SK-N-SH (cell line): ENCODE data around the gene ATRAID. TPM values are rescaled to one million over a fixed set of nuclear protein-coding genes. Genes with fewer than 3 reads are reported as not detected.

ENCODE experiments used
- CHD2 ChIP-seq: fragments of 150-350 bp; IDR thresholded peaks from 2 replicates; pipeline ENCODE4 v1.6.1; 2018; ENCODE audit warnings: low read length; ENCODE audit not compliant: partially characterized antibody
- CTCF ChIP-seq: fragments of 200-600 bp; sonication (generic); IDR thresholded peaks from 2 replicates; pipeline ENCODE4 v1.6.1; 2017; ENCODE audit warnings: antibody characterized with exemption, mild to moderate bottlenecking, moderate library complexity
- EP300 ChIP-seq, 2 experiments: IDR thresholded peaks; 2 replicates each; pipeline versions ENCODE4 v1.4.0 to v1.6.1; 2012; ENCODE audit warnings: borderline replicate concordance in 1 of 2, low read depth in 1 of 2, low read length in 1 of 2
- FOSL2 ChIP-seq: IDR thresholded peaks from 2 replicates; pipeline ENCODE4 v1.4.0; 2012; ENCODE audit warnings: low read depth, mild to moderate bottlenecking, moderate library complexity, borderline replicate concordance
- FOXJ3 ChIP-seq: sonication (generic); formaldehyde crosslinking; IDR thresholded peaks from 2 replicates; pipeline ENCODE4 v1.5.1; 2020; ENCODE audit warnings: mild to moderate bottlenecking, missing genetic modification reagents
- GABPA ChIP-seq: IDR thresholded peaks from 2 replicates; pipeline ENCODE4 v1.4.0; 2012; ENCODE audit warnings: low read depth, mild to moderate bottlenecking
- MEF2A ChIP-seq: IDR thresholded peaks from 2 replicates; pipeline ENCODE4 v1.4.0; 2012; ENCODE audit warnings: low read depth, borderline replicate concordance
- MXI1 ChIP-seq: IDR thresholded peaks from 2 replicates; pipeline ENCODE4 v1.6.1; 2012; ENCODE audit warnings: mild to moderate bottlenecking, low read depth, low read length, improper control_type of control experiment
- NRF1 ChIP-seq: IDR thresholded peaks from 2 replicates; pipeline ENCODE4 v1.6.1; 2012; ENCODE audit warnings: low read depth, mild to moderate bottlenecking, low read length
- POLR2AphosphoS5 ChIP-seq: IDR thresholded peaks from 2 replicates; pipeline ENCODE4 v1.6.1; 2012; ENCODE audit warnings: low read depth, low read length
- RCOR1 ChIP-seq: fragments of 150-350 bp; IDR thresholded peaks from 2 replicates; pipeline ENCODE4 v1.6.1; 2017; ENCODE audit warnings: antibody characterized with exemption, low read length
- REST ChIP-seq: IDR thresholded peaks from 2 replicates; pipeline ENCODE4 v1.6.1; 2012; ENCODE audit warnings: mild to moderate bottlenecking, low read depth, low read length, moderate library complexity
- SIN3A ChIP-seq: IDR thresholded peaks from 2 replicates; pipeline ENCODE4 v1.6.1; 2012; ENCODE audit warnings: low read depth, mild to moderate bottlenecking, low read length, moderate library complexity, borderline replicate concordance
- TCF12 ChIP-seq: IDR thresholded peaks from 2 replicates; pipeline ENCODE4 v1.4.0; 2012
- USF2 ChIP-seq: fragments of 150-350 bp; IDR thresholded peaks from 2 replicates; pipeline ENCODE4 v1.6.1; 2017; ENCODE audit warnings: antibody characterized with exemption, low read length, low read depth, borderline replicate concordance
- YY1 ChIP-seq: IDR thresholded peaks from 2 replicates; pipeline ENCODE4 v1.4.0; 2012; ENCODE audit warnings: low read depth, mild to moderate bottlenecking
- polyA plus RNA-seq, 3 experiments: library from polyadenylated mRNA; depleted of rRNA; stranded (reverse); fragments of >200 nt; gene quantifications; 2 replicates each; pipeline ENCODE4 v1.2.3, GENCODE V29; 2012
- TF ChIP-seq, protein P1 (sequence below): IDR thresholded peaks from 2 replicates; pipeline ENCODE4 v1.4.0; 2012; ENCODE audit warnings: low read depth, borderline replicate concordance
- TF ChIP-seq, protein P2 (sequence below): fragments of 150-350 bp; IDR thresholded peaks from 2 replicates; pipeline ENCODE4 v1.6.1; 2016; ENCODE audit warnings: mild to moderate bottlenecking, low read depth, low read length
- TF ChIP-seq, protein P3 (sequence below): IDR thresholded peaks from 2 replicates; pipeline ENCODE4 v1.4.0; 2012; ENCODE audit warnings: low read depth, borderline replicate concordance

The ATRAID gene
- polyA plus RNA-seq, 1 of the 3 experiments (the other 2 are of a cell fraction): 289 TPM

DNA sequence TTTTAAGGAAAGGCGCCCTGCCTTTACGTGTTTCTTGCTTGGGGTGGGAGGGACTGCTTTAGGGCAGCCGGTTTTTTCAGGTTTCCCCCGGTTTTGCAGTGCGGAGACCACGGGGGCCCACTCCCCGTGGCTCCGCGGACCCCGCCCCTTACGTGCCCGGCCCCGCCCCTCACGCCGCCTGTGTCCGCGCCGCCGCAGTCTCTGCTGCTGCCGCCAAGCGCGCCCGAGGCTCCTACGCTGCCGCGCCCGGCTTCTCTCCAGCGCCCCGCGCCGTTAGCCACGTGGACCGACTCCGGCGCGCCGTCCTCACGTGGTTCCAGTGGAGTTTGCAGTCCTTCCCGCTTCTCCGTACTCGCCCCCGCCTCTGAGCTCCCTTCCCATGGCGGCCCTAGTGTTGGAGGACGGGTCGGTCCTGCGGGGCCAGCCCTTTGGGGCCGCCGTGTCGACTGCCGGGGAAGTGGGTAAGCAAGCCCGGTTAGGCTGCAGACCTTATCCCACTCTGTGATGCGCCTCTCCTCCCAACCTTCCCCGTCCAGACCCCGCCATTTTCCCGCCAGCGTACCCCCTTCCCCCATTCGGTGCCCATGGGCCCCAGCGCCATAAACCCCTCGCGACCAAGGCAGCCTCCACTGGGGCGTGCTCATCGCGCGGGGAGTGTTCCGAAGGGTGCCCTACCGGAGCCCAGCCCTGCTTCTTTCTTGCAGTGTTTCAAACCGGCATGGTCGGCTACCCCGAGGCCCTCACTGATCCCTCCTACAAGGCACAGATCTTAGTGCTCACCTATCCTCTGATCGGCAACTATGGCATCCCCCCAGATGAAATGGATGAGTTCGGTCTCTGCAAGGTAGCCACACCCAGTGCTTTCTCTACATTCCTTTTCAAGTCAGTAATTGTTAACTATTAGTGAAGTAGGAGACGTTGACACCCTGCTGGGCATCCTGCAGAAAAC, 5.6 kb downstream of the ATRAID start, which contains the start of gene CAD (continued):
- TF ChIP-seq, protein P1, sequence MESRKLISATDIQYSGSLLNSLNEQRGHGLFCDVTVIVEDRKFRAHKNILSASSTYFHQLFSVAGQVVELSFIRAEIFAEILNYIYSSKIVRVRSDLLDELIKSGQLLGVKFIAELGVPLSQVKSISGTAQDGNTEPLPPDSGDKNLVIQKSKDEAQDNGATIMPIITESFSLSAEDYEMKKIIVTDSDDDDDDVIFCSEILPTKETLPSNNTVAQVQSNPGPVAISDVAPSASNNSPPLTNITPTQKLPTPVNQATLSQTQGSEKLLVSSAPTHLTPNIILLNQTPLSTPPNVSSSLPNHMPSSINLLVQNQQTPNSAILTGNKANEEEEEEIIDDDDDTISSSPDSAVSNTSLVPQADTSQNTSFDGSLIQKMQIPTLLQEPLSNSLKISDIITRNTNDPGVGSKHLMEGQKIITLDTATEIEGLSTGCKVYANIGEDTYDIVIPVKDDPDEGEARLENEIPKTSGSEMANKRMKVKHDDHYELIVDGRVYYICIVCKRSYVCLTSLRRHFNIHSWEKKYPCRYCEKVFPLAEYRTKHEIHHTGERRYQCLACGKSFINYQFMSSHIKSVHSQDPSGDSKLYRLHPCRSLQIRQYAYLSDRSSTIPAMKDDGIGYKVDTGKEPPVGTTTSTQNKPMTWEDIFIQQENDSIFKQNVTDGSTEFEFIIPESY: no peak
- TF ChIP-seq USF2 (peak; percentile 72), FOSL2 (no peak), SIN3A (peak; percentile 96), FOXJ3 (CRISPR knock-in tag) (0 out of 2 replicates have a peak, but pooled peaks have one; percentile 35), CTCF (peak; percentile 21), REST (peak; percentile 43; the same call in 1 of the 2 replicates), POLR2AphosphoS5 (peak; percentile 86), NRF1 (peak; percentile 48; the same call in 1 of the 2 replicates), EP300 (IDR thresholded peaks at IDR 0.05; ENCODE audit: borderline replicate concordance in 1 of 2, low read depth in 1 of 2, low read length in 1 of 2) (no peak; a peak in 1 of 4 replicates), TCF12 (no peak), RCOR1 (no peak), GABPA (no peak), YY1 (peak; percentile 73), MXI1 (peak; percentile 100), CHD2 (peak; percentile 57), MEF2A (no peak)
- TF ChIP-seq, protein P2, sequence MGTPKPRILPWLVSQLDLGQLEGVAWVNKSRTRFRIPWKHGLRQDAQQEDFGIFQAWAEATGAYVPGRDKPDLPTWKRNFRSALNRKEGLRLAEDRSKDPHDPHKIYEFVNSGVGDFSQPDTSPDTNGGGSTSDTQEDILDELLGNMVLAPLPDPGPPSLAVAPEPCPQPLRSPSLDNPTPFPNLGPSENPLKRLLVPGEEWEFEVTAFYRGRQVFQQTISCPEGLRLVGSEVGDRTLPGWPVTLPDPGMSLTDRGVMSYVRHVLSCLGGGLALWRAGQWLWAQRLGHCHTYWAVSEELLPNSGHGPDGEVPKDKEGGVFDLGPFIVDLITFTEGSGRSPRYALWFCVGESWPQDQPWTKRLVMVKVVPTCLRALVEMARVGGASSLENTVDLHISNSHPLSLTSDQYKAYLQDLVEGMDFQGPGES: no peak
- TF ChIP-seq, protein P3, sequence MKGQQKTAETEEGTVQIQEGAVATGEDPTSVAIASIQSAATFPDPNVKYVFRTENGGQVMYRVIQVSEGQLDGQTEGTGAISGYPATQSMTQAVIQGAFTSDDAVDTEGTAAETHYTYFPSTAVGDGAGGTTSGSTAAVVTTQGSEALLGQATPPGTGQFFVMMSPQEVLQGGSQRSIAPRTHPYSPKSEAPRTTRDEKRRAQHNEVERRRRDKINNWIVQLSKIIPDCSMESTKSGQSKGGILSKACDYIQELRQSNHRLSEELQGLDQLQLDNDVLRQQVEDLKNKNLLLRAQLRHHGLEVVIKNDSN: peak; percentile 91
- TF ChIP-seq, all 33 proteins: peak for 15
